Choroid plexus epithelial cell (primary cell): ENCODE results near the gene CD36.

ENCODE experiments used
- DNase-seq: peaks from one replicate; pipeline ENCODE4 v3.0.0-alpha.2; 2010; ENCODE audit warnings: low read depth
- H3K4me3 ChIP-seq: 2 replicates; pipeline ENCODE4 v1.5.1; 2011; ENCODE audit warnings: low read depth, mild to moderate bottlenecking, control low read depth, low read length, moderate library complexity
- CTCF ChIP-seq: conservative IDR thresholded peaks from 2 replicates; pipeline ENCODE4 v1.5.1; 2011; ENCODE audit warnings: low read depth, mild to moderate bottlenecking, control low read depth, inconsistent platforms, low read length, moderate library complexity

Gene CD36

GRCh38 chr7:80705130-80705781 is 66.8 kb downstream of the CD36 start:
- no peak overlapping the region for H3K4me3 ChIP-seq
- no peak for DNase-seq
- no peak for TF ChIP-seq CTCF

- H3K4me3 ChIP-seq: no peak overlapping the region
- TF ChIP-seq CTCF: no peak
- peak; percentile 22 for DNase-seq
Observed at GRCh38 chr7:80707318-80707717, 68.9 kb downstream of the CD36 start.

- TF ChIP-seq CTCF: no peak
- no peak overlapping the region for H3K4me3 ChIP-seq
- DNase-seq: no peak
Observed at GRCh38 chr7:80708123-80708522, 69.7 kb downstream of the CD36 start.

- TF ChIP-seq CTCF: no peak
- no peak for DNase-seq
- no peak overlapping the region for H3K4me3 ChIP-seq
Observed at GRCh38 chr7:80711531-80711930, 73.1 kb downstream of the CD36 start.

DNA sequence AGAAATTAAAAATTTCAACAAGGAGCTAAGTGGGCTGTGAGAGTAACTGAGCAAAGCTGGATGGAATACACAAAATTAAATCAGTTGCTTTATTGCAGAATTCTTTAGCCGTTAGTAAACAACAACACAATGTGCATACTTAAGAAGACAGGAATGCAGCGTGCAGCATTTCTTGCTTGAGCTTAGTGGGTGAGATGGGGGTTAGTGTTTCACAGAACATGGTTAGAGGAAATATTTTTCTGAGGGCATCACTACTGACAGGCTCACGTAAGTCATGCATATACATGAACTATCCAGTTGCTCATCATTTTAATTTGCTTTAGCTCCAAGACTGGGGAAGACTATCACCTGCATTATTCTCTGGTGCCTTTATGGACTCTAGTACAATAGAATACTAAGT is 80.8 kb downstream of the CD36 start:
- no peak overlapping the region for H3K4me3 ChIP-seq
- no peak for TF ChIP-seq CTCF
- DNase-seq: peak; percentile 76

- no peak for DNase-seq
- TF ChIP-seq CTCF: no peak
- no peak overlapping the region for H3K4me3 ChIP-seq
Observed at GRCh38 chr7:80720146-80720545, 81.7 kb downstream of the CD36 start.

DNA sequence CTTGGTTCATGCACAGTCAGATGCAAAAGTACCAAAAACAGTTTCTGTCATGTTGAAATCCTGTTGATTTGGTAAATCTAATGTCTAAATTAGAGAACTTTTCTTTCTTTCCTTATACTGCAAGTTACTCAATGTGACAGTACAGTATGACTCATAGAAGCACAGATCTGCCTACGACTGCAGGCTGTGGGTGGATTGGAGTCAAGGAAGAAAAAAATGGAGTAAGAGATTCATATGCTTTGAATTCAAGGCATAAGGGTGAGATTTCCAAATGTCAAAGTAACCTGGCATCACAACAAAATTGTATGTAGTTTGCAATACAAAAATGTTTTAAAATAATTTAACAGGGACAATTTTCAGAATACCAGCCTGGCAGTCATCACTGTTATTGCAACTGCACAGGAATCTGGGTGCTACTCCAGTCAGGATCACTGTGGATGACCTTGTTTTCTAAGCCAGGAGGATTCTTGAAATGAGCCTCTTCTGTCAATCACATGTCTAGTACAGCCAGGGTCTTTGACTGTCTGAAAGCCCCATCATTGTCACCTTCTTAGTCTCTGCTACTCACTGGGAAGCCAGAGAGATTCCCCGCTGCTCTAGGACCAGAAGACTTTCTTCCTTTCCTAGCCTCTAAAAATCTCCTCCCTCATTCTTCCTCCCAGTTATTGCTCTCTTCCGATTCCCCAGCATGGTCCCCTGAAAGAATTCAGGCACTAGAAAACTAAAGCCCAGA is 83.6 kb downstream of the CD36 start:
- no peak for TF ChIP-seq CTCF
- DNase-seq: peak; percentile 92
- H3K4me3 ChIP-seq: no peak overlapping the region
